Measurements from ENCODE around the gene LYZL1. TPM values are rescaled to one million over a fixed set of nuclear protein-coding genes. Genes with fewer than 3 reads are reported as not detected.

LYZL1 gene
- total RNA-seq, 4 donors from 2014 or later = not detected

GRCh38 chr10:29244978-29245377, 43.9 kb upstream of the LYZL1 start:
- H3K4me1 ChIP-seq = peaks cover 0 to 8% (median 0%) of the 10 kb centered on the region in 4 donors
- 88 to 90% methylated on average over 7 of the region's 7 CpGs for WGBS, 2 donors
- DNase-seq (ENCODE audit: low spot score in 2 of 2) = no peak
- H3K4me3 ChIP-seq = no peak overlapping the region
- peak overlapping the region in 1 of 4 donors; percentile 48 for H3K27ac ChIP-seq
- no peaks in the 10 kb centered on the region for H3K36me3 ChIP-seq
- H3K27me3 ChIP-seq = no peaks in the 10 kb centered on the region
- TF ChIP-seq POLR2A (IDR thresholded peaks at IDR 0.05) = no peak
- no peak for TF ChIP-seq CTCF (IDR thresholded peaks at IDR 0.05)
- no peak for TF ChIP-seq EP300 (IDR thresholded peaks at IDR 0.05)
- H3K9me3 ChIP-seq = no peaks in the 10 kb centered on the region

- H3K4me3 ChIP-seq = no peak overlapping the region
- H3K36me3 ChIP-seq = no peaks in the 10 kb centered on the region
- H3K9me3 ChIP-seq = no peaks in the 10 kb centered on the region
- WGBS, 2 donors = 42 to 45% methylated on average over 11 of the region's 11 CpGs
- no peaks in the 10 kb centered on the region for H3K27me3 ChIP-seq
- H3K4me1 ChIP-seq = peaks cover 0 to 8% (median 0%) of the 10 kb centered on the region in 4 donors
- DNase-seq (ENCODE audit: low spot score in 2 of 2) = peak; percentile 33 to 48
- H3K27ac ChIP-seq = peak overlapping the region in 1 of 4 donors; percentile 48
- TF ChIP-seq POLR2A (IDR thresholded peaks at IDR 0.05) (no peak), CTCF (IDR thresholded peaks at IDR 0.05) (no peak), EP300 (IDR thresholded peaks at IDR 0.05) (peak in 1 of 2 donors; percentile 17)
These were observed 43.4 kb upstream of the LYZL1 start for GRCh38 chr10:29245476-29245875.

- no peak overlapping the region for H3K27ac ChIP-seq
- TF ChIP-seq POLR2A (IDR thresholded peaks at IDR 0.05) (no peak), CTCF (IDR thresholded peaks at IDR 0.05) (no peak), EP300 (IDR thresholded peaks at IDR 0.05) (no peak)
These were observed 42.4 kb upstream of the LYZL1 start for GRCh38 chr10:29246449-29246848.

GRCh38 chr10:29248158-29248557, 40.7 kb upstream of the LYZL1 start:
- no peak for DNase-seq (ENCODE audit: low spot score in 2 of 2)
- peak overlapping the region in 1 of 4 donors; percentile 31 for H3K27ac ChIP-seq
- no peaks in the 10 kb centered on the region for H3K9me3 ChIP-seq
- H3K4me3 ChIP-seq = no peak overlapping the region
- no peaks in the 10 kb centered on the region for H3K36me3 ChIP-seq
- TF ChIP-seq CTCF (IDR thresholded peaks at IDR 0.05) = no peak
- TF ChIP-seq EP300 (IDR thresholded peaks at IDR 0.05) = no peak
- no peak for TF ChIP-seq POLR2A (IDR thresholded peaks at IDR 0.05)
- peaks cover 0 to 11% (median 0%) of the 10 kb centered on the region in 4 donors for H3K4me1 ChIP-seq
- no peaks in the 10 kb centered on the region for H3K27me3 ChIP-seq

More at GRCh38 chr10:29246449-29246848, 42.4 kb upstream of the LYZL1 start:
- Histone ChIP-seq H3K4me1 (peaks cover 0 to 8% (median 0%) of the 10 kb centered on the region in 4 donors), H3K4me3 (no peak overlapping the region), H3K36me3 (no peaks in the 10 kb centered on the region), H3K27me3 (no peaks in the 10 kb centered on the region), H3K9me3 (no peaks in the 10 kb centered on the region)
- 94 to 100% methylated on average over 1 of the region's 1 CpG for WGBS, 2 donors
- no peak for DNase-seq (ENCODE audit: low spot score in 2 of 2)

GRCh38 chr10:29249018-29249417, 39.9 kb upstream of the LYZL1 start:
- Histone ChIP-seq H3K4me1 (peaks cover 0 to 18% (median 0%) of the 10 kb centered on the region in 4 donors), H3K9me3 (no peaks in the 10 kb centered on the region), H3K36me3 (no peaks in the 10 kb centered on the region), H3K27me3 (no peaks in the 10 kb centered on the region), H3K4me3 (no peak overlapping the region), H3K27ac (peak overlapping the region in 1 of 4 donors; percentile 30)
- TF ChIP-seq CTCF (IDR thresholded peaks at IDR 0.05) = no peak
- peak in 1 of 2 donors; percentile 44 for TF ChIP-seq EP300 (IDR thresholded peaks at IDR 0.05)
- DNase-seq (ENCODE audit: low spot score in 2 of 2) = no peak
- WGBS, 2 donors = 50 to 52% methylated on average over 5 of the region's 5 CpGs
